AG09319 (cell line): ENCODE measurements around the gene CCL18.
"Not testable (repeated sequence)": the region's sequence is repeated elsewhere in the genome, so short reads cannot be mapped to it uniquely, and the experiment has no call there.

ENCODE experiments used
- DNase-seq: peaks from one replicate; pipeline ENCODE4 v3.0.0-alpha.2; 2010; ENCODE audit warnings: low read depth; ENCODE audit errors: extremely low read depth
- CTCF ChIP-seq: IDR thresholded peaks from 2 replicates; pipeline ENCODE4 v1.5.1; 2011; ENCODE audit warnings: low read depth, mild to moderate bottlenecking, inconsistent platforms, low read length, moderate library complexity

Gene CCL18

GRCh38 chr17:36069136-36069535, 5.1 kb downstream of the CCL18 start:
- TF ChIP-seq CTCF: no peak
- no peak for DNase-seq

- DNase-seq: no peak
- no peak for TF ChIP-seq CTCF
These were observed 6.4 kb downstream of the CCL18 start for GRCh38 chr17:36070427-36070826.

GRCh38 chr17:36071751-36072150, 7.7 kb downstream of the CCL18 start:
- no peak for TF ChIP-seq CTCF

GRCh38 chr17:36072431-36073121, 8.5 kb downstream of the CCL18 start:
- TF ChIP-seq CTCF: peak; percentile 54
- DNase-seq: no peak

More at GRCh38 chr17:36071751-36072150, 7.7 kb downstream of the CCL18 start:
- DNase-seq: no peak

GRCh38 chr17:36074365-36074764, 10.3 kb downstream of the CCL18 start:
- no peak for TF ChIP-seq CTCF
- no peak for DNase-seq

GRCh38 chr17:36081681-36082471, 17.8 kb downstream of the CCL18 start:
- not testable (repeated sequence) for DNase-seq

GRCh38 chr17:36082482-36083120, 18.5 kb downstream of the CCL18 start:
- not testable (repeated sequence) for DNase-seq

GRCh38 chr17:36083691-36084090, 19.6 kb downstream of the CCL18 start:
- DNase-seq: not testable (repeated sequence)

GRCh38 chr17:36085765-36086164, 21.7 kb downstream of the CCL18 start:
- no peak for DNase-seq
- TF ChIP-seq CTCF: no peak
